ENCODE results near the gene CHST8.

Gene CHST8

GRCh38 chr19:33758541-33759013 lies 136.8 kb downstream of the CHST8 start:
- DNase-seq (ENCODE audit: low read depth in 2 of 2, low spot score in 1 of 2): no peak

DNA sequence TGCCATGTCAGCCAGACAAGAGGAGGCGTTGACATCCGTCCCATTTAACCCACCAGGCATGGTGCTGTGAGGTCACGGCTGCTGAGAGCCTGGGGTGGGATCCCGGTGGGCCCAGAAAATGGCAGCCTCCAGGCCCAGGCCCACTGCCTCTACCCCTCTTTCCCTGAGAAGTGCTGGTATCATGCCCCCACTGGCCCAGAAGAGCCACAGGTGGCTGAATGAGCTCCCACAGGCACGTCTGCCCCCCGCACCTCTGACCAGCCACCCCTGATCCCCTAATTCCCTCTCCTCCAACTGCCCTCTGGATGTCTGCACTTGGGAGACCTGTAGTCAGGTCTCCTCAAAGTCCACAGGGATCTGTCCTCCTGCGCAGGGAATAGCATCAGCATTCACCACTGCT lies 137.6 kb downstream of the CHST8 start:
- no peak for DNase-seq (ENCODE audit: low read depth in 2 of 2, low spot score in 1 of 2)

- no peak for DNase-seq (ENCODE audit: low read depth in 2 of 2, low spot score in 1 of 2)
These were observed 142.0 kb downstream of the CHST8 start for GRCh38 chr19:33763633-33764371.

DNA sequence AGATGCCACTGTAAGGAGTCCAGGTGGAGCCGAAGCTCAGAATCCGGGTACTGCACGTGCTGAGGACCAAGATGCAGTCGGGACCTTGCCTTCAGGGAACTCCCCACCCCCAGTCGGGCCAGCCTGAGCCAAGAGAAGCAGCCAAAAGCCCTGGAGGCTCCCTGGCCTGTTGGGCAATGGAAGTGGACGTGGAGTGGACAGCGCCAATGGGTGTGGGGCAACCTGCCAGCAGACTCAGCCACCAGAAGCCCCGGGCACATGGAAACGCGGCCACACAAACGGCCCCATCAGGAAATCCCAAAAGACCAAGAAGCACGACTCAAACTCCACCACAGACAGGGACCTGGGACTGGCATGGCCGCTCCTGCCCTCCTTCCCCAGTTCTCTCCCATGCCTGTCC lies 144.9 kb downstream of the CHST8 start:
- DNase-seq (ENCODE audit: low read depth in 2 of 2, low spot score in 1 of 2): no peak

DNA sequence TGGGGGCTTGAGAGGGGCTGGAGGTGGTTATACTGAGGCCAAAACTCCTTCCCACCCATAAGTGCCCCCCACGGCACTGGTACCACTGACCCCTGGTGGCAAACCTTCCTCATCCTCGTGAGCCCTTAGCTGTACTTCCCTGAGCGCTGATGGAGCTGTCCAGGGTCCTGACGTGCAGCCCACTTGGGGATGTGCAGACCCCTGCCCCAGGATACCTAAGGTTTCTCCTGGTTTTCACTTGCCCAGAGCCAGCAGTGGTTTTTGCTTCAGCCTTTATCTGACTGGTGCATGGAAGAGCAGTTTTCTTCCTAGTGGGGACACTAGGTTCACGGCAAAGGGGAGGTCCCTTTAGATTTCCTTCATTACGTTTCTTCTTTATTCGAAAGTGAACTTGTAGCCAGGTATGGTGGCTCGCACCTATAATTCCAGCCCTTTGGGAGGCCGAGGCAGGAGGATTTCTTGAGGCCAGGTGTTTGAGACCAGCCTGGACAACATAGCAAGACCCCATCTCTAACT lies 146.2 kb downstream of the CHST8 start:
- DNase-seq (ENCODE audit: low read depth in 2 of 2, low spot score in 1 of 2): no peak

- no peak for DNase-seq (ENCODE audit: low read depth in 2 of 2, low spot score in 1 of 2)
These were observed 147.5 kb downstream of the CHST8 start for GRCh38 chr19:33769208-33769607.

DNA sequence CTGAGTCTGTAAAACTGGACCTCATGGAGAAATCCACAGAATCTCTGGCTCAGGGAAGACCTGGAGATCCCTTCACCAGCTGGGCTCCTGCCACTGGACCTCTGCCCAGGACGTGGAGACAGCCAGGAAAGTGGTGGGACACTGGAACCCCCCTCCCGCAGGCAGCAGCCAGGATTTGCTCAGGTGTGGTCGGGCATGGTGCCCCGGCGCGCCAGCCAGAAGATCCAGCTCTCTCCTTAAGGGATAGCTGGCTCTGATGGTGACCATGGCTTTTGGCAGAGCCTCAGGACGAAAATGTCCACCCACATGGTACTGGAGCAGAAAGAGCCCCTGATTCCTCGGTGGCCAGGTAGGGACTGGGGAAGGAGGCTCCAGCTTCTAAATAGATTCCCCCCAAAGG lies 148.4 kb downstream of the CHST8 start:
- DNase-seq (ENCODE audit: low read depth in 2 of 2, low spot score in 1 of 2): no peak

DNA sequence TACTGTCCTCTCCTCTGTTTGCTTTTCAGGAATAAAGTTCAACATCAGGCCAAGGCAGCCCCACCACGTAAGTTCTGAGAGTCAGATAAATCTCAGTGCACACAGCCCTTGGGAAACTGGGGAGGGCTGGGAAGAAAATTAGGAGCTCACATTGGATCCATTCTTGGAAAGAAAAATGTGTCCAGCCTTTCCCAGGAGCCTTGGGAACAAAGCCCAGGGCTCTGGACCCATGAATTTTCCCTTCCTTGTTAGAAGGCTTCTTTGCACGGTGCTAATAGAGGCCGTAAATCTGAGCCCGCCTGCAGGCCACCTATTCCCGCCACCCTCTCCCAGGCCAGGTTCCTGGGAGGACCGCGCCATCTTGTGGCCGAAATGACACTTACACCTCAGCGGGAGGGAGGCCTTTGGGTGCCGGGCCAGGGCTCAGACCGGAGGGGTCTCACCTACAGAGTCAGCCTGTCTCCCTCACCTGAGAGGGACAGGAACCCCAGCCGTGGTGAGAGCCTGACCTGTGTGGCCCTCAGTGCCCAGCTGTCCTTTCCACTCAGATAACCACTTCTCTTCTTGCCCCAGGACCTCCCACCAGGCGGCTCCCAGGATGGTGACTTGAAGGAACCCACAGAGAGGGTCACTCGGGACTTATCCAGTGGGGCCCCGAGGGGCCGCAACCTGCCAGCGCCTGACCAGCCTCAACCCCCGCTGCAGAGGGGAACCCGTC lies 149.8 kb downstream of the CHST8 start:
- peak; percentile 16 to 29 for DNase-seq (ENCODE audit: low read depth in 2 of 2, low spot score in 1 of 2)

DNA sequence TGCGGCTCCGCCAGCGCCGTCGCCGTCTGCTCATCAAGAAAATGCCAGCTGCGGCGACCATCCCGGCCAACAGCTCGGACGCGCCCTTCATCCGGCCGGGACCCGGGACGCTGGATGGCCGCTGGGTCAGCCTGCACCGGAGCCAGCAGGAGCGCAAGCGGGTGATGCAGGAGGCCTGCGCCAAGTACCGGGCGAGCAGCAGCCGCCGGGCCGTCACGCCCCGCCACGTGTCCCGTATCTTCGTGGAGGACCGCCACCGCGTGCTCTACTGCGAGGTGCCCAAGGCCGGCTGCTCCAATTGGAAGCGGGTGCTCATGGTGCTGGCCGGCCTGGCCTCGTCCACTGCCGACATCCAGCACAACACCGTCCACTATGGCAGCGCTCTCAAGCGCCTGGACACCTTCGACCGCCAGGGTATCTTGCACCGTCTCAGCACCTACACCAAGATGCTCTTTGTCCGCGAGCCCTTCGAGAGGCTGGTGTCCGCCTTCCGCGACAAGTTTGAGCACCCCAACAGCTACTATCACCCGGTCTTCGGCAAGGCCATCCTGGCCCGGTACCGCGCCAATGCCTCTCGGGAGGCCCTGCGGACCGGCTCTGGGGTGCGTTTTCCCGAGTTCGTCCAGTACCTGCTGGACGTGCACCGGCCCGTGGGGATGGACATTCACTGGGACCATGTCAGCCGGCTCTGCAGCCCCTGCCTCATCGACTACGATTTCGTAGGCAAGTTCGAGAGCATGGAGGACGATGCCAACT lies 150.5 kb downstream of the CHST8 start:
- DNase-seq (ENCODE audit: low read depth in 2 of 2, low spot score in 1 of 2): no peak

DNA sequence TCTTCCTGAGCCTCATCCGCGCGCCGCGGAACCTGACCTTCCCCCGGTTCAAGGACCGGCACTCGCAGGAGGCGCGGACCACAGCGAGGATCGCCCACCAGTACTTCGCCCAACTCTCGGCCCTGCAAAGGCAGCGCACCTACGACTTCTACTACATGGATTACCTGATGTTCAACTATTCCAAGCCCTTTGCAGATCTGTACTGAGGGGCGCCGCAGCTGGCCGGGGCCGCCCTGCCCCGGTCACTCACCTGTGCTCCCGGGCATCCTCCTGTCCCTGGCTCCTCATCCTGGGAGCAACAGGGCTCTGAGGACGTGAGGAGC lies 151.1 kb downstream of the CHST8 start:
- DNase-seq (ENCODE audit: low read depth in 2 of 2, low spot score in 1 of 2): no peak

DNA sequence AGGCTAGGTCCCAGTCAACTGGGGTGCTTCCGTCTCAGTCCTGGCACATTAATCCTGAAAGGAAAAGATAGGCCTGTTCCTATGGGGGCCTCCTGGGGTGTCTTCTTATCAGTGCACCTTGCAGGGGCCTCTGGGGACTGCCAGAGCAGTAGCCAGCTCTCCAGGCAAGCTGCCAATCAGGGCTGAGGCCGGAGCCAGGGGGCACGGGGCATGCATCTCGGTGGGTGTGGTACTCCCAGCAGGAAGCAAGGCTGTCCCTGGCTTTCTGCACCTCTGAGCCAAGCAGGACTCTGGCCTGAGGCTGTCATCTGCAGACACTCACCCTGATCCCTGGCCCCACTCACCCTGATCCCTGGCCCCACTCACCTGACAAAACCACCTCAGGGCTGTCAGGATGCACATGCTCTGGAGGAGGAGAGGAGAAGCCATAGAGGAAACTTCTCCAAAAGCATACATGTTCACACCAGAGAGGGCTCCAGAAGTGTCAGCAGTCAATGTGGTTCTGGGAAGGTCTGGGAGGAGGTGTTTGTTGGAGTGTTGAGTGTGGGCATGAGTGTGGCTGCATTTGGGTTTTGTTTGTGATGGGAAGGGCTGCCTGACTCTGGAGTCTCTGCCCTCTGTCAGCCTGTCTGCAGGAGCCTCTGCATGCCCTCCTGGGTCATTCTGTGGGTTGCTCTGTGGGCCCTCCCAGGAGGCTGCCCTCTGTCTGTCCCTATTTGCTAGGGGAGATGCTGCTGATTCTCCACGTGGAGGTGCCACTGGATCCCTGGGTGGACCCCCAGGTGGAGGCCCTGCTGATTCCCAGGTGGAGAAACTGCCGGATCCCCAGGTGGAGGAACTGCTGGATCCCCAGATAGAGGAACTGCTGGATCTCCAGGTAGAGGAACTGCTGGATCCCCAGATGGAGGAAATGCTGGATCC lies 152.2 kb downstream of the CHST8 start:
- DNase-seq (ENCODE audit: low read depth in 2 of 2, low spot score in 1 of 2): no peak

- no peak for DNase-seq (ENCODE audit: low read depth in 2 of 2, low spot score in 1 of 2)
These were observed 153.0 kb downstream of the CHST8 start for GRCh38 chr19:33774751-33775150.

GRCh38 chr19:33775731-33776487 lies 154.2 kb downstream of the CHST8 start:
- DNase-seq (ENCODE audit: low read depth in 2 of 2, low spot score in 1 of 2): no peak

- DNase-seq (ENCODE audit: low read depth in 2 of 2, low spot score in 1 of 2): no peak
These were observed 155.6 kb downstream of the CHST8 start for GRCh38 chr19:33777351-33777750.

- DNase-seq (ENCODE audit: low read depth in 2 of 2, low spot score in 1 of 2): no peak
These were observed 156.0 kb downstream of the CHST8 start for GRCh38 chr19:33777753-33778088.

- DNase-seq (ENCODE audit: low read depth in 2 of 2, low spot score in 1 of 2): peak; percentile 60 to 70
These were observed 156.5 kb downstream of the CHST8 start for GRCh38 chr19:33778089-33778791.

DNA sequence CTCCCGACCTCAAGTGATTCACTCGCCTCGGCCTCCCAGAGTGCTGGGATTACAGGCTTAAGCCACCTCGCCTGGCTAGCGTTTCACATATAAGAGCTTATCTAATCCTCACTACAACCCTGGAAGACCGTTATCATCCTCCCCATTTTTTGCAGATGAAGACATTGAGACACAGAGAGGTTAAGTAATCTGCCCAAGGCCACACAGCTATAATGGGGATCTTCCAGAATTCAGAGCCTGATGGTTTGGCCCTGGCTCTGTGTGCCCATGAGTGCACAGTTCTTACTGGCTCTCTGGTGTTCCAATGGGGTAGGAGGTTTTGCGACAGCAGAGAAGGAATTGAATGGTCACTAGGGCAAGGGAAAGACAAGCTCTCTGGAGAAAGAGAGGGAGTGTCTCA lies 158.1 kb downstream of the CHST8 start:
- no peak for DNase-seq (ENCODE audit: low read depth in 2 of 2, low spot score in 1 of 2)

GRCh38 chr19:33780251-33780650 lies 158.5 kb downstream of the CHST8 start:
- DNase-seq (ENCODE audit: low read depth in 2 of 2, low spot score in 1 of 2): no peak

DNA sequence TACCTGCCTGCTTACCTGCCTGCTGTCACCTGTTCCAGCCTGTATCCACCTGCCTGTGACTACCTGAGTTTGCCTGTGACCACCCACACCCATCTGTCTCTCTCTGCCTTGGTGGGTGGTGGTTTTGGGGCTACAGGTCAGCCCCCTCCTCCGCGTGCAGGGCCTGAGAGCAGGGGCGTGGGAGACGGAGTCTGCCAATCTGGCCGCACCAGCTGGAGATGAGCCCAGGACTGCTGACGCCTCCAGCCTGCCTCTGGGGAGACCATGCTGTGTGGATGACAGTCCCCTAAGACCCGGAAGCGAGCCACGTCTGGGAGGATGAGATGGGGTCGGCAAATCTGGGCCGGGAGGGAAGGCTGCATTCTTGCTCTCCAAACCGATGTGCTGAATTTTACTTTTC lies 159.0 kb downstream of the CHST8 start:
- DNase-seq (ENCODE audit: low read depth in 2 of 2, low spot score in 1 of 2): no peak

All from stimulated activated CD8-positive, alpha-beta memory T cell treated with anti-CD3 and anti-CD28 coated beads, Interleukin-4, amount 100 ng/mL, for 1 hour (primary cell).